Common myeloid progenitor, CD34-positive (primary cell): Measurements from ENCODE around the gene NOTO.

Source experiments
- CTCF ChIA-PET: fragments of 350-600 bp; sonication (Branson Sonifier 250); formaldehyde crosslinking; loops from one replicate; lab custom pipeline; 2021; ENCODE audit warnings: antibody characterized with exemption; lab: Charles Lee
- POLR2A ChIA-PET: fragments of 350-600 bp; sonication (Branson Sonifier 250); formaldehyde crosslinking; loops from one replicate; lab custom pipeline; 2021; ENCODE audit warnings: antibody characterized with exemption; lab: Charles Lee
- DNase-seq, 3 donors: peaks; one replicate each; pipeline versions ENCODE4 v3.0.0 to v3.0.0-alpha.2; 2013
- H3K27ac ChIP-seq, 2 experiments: 1 replicate in 1 of 2; 2 replicates in 1 of 2; pipeline ENCODE4 v1.7.0; 2013; ENCODE audit warnings: inconsistent platforms in 2 of 2, low read length in 2 of 2, mild to moderate bottlenecking in 2 of 2, low read depth in 1 of 2, moderate library complexity in 1 of 2; ENCODE audit not compliant: severe bottlenecking in 2 of 2, insufficient read depth in 1 of 2, poor library complexity in 1 of 2
- H3K27me3 ChIP-seq, 5 experiments: replicated peaks in 2 of 5; 1 replicate in 3 of 5; 2 replicates in 2 of 5; pipeline versions ENCODE4 v1.6.1 to v1.7.0; 2013; ENCODE audit warnings: low read length in 4 of 5, mild to moderate bottlenecking in 2 of 5, moderate library complexity in 2 of 5, inconsistent platforms in 1 of 5; ENCODE audit not compliant: insufficient read depth in 5 of 5, control insufficient read depth in 4 of 5
- H3K36me3 ChIP-seq, 4 experiments: 1 replicate in 2 of 4; 2 replicates in 2 of 4; pipeline versions ENCODE4 v1.6.1 to v1.7.0; 2013; ENCODE audit warnings: low read length in 3 of 4, control low read depth in 1 of 4, mild to moderate bottlenecking in 1 of 4; ENCODE audit not compliant: control insufficient read depth in 4 of 4, insufficient read depth in 4 of 4
- H3K4me1 ChIP-seq, 4 experiments: 1 replicate in 3 of 4; 2 replicates in 1 of 4; pipeline versions ENCODE4 v1.6.1 to v1.7.1; 2013; ENCODE audit warnings: low read length in 3 of 4, mild to moderate bottlenecking in 3 of 4, control low read depth in 1 of 4, inconsistent platforms in 1 of 4, moderate library complexity in 1 of 4; ENCODE audit not compliant: control insufficient read depth in 4 of 4, insufficient read depth in 4 of 4; ENCODE audit errors: control extremely low read depth in 1 of 4
- H3K4me3 ChIP-seq, 7 experiments: 1 replicate in 4 of 7; 2 replicates in 3 of 7; pipeline versions ENCODE4 v1.5.1 to v1.7.0; 2013; ENCODE audit warnings: mild to moderate bottlenecking in 7 of 7, low read length in 6 of 7, moderate library complexity in 6 of 7, inconsistent platforms in 2 of 7, low read depth in 2 of 7, control low read depth in 1 of 7; ENCODE audit not compliant: insufficient read depth in 4 of 7, control insufficient read depth in 1 of 7; ENCODE audit errors: extremely low read depth in 1 of 7
- H3K9me3 ChIP-seq, 5 experiments: 1 replicate in 4 of 5; 2 replicates in 1 of 5; pipeline versions ENCODE4 v1.6.1 to v1.7.1; 2013; ENCODE audit warnings: low read length in 4 of 5, mild to moderate bottlenecking in 2 of 5, inconsistent platforms in 1 of 5, low read depth in 1 of 5, moderate library complexity in 1 of 5; ENCODE audit not compliant: control insufficient read depth in 4 of 5, insufficient read depth in 2 of 5; ENCODE audit errors: control extremely low read depth in 1 of 5
- WGBS: methylation state at CpG from one replicate; pipeline ENCODE4 v1.1.5; 2013; ENCODE audit not compliant: insufficient coverage; 5-methylcytosine and 5-hydroxymethylcytosine counted together

NOTO gene

DNA sequence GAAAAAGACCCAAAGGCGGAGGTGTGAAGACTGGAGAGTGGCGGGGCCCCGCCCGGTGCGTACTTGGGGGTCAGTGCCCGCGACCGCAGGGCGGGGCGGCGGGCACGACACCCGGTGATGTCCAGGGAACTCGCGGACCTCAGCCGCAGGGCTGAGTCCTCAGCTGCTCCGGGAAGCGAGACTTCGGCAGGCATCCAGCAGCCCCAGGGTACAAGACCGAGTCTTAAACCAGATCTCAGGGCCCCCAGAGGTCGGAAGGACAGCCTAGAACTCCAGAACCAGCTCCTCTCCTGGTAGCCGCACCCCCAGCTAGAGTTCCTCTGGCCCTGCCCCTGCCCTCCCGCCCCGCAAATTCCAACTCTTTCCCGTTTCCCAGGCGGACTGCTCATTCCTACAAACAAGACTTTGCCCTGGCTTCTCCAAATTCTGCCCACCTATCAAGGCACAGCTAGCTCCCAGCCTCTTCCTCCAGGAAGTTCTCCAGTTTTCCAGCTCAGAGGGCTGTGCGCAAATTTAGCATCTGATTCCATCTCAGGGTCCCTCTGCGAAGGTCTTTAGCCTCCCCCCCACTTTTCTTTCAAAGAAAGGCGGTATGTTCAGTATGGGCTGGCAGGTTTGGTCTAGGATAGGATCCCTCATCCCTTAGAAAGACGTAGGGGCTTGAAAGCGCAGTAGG lies 26.0 kb upstream of the NOTO start:
- CTCF ChIA-PET: interaction anchor here (0.8 to 5.2 kb wide), 28 partner anchors 10 to 313 kb away, joined by 3 to 59 read pairs (median 5); partner anchors contain the start of genes CCT7, PRADC1, SFXN5 and SMYD5
- DNase-seq: peak in 1 of 3 donors; percentile 20
- peaks cover 0 to 32% (median 26%) of the 10 kb centered on the region in 4 experiments for H3K4me1 ChIP-seq
- peak overlapping the region in 6 of 7 experiments; percentile 53 to 80 (median 60) for H3K4me3 ChIP-seq
- H3K36me3 ChIP-seq: no peaks in the 10 kb centered on the region
- peaks cover 0 to 37% (median 12%) of the 10 kb centered on the region in 5 experiments for H3K27me3 ChIP-seq
- no peak overlapping the region for H3K27ac ChIP-seq
- no peaks in the 10 kb centered on the region for H3K9me3 ChIP-seq
- POLR2A ChIA-PET: no interaction called here
- 7% methylated on average over 28 of the region's 31 CpGs for WGBS

DNA sequence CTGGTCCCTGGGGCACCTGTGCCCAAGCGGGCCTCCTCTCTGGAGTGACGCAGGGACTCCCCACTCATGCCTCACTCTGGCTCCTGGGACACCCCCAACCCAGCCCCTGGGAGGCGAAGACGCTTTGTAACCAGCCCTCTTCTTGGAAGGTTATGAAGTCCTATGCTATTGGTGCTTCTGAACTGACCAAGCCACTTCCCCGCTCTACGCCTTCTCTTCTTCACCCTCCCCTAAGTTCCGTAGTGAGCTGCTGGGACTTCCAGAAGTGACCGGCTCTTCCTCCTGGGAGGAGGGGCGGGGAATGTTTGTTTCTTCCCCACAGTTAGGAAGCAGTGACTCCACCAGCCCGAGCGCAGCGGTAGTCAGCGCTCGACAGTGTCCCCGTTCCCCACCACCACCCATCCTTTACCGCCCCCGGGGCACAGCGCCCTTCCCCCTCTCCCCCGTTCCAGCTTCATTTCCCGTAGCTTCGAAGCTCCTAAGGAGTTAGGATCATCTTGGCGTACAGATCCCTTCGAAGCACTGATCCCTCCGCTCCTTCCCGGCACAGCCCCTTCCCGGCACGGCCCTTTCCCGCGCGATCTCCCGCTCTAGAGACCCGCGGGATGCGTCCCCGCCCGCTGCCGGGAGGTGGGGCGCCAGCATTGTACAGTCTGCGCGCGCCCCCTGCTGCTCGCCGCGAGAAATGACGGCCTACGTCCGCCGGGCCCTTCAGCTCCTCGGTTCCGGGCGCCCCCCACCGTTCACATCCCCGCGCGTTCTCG lies 25.3 kb upstream of the NOTO start:
- Histone ChIP-seq H3K4me1 (peaks cover 0 to 32% (median 26%) of the 10 kb centered on the region in 4 experiments), H3K27ac (no peak overlapping the region), H3K27me3 (peaks cover 0 to 37% (median 12%) of the 10 kb centered on the region in 5 experiments), H3K9me3 (no peaks in the 10 kb centered on the region), H3K36me3 (no peaks in the 10 kb centered on the region), H3K4me3 (peak overlapping the region; percentile 27 to 80 (median 59))
- ChIA-PET POLR2A (interaction anchor here (0.6 kb wide), 1 partner anchor 36 kb away, joined by 3 read pairs; no protein-coding TSS in a partner anchor), CTCF (interaction anchor here (0.8 to 5.2 kb wide), 35 partner anchors 8 to 1666 kb away, joined by 3 to 59 read pairs (median 5); partner anchors contain the start of genes CCT7, PRADC1, SFXN5 and SMYD5)
- WGBS: under 1% methylated on average over 43 of the region's 56 CpGs
- peak; percentile 82 to 87 (median 85) for DNase-seq

DNA sequence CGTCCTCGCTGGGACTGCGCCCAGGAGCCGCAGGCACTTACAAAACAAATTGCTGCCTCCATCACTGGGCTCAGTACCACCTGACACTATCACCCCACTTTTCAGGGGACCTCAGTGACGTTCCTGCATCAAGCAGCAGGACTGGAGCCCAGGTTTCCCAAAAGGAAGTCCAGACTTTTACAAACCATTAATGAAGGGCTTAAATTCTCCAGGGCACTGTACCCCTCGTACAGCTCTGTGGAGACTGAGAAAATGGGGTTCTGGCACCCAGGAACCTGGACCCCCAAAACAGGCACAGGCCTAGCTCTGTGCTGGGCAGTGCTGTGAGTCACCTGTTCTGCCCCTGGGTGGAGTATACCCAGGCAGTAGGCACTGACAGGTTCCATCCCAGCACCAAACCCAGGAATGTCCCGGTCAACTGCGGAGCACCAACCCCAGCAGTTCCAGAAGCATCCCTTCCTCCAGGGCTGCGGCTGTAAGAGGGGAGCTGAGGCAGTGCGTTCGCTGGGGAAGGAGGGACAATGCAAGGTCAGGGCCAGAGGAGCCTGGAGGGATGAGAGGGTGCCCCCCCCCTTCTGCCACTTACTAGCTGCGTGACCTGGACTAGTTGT lies 24.6 kb upstream of the NOTO start:
- ChIA-PET POLR2A (interaction anchor here (0.6 kb wide), 1 partner anchor 36 kb away, joined by 3 read pairs; no protein-coding TSS in a partner anchor), CTCF (interaction anchor here (0.8 to 5.2 kb wide), 30 partner anchors 8 to 1666 kb away, joined by 3 to 59 read pairs (median 5); partner anchors contain the start of genes CCT7, PRADC1, SFXN5 and SMYD5)
- H3K4me1 ChIP-seq: peaks cover 0 to 32% (median 26%) of the 10 kb centered on the region in 4 experiments
- H3K27me3 ChIP-seq: peaks cover 0 to 37% (median 12%) of the 10 kb centered on the region in 5 experiments
- no peak overlapping the region for H3K27ac ChIP-seq
- 26% methylated on average over 7 of the region's 12 CpGs for WGBS
- peak in 1 of 3 donors; percentile 8 for DNase-seq
- H3K36me3 ChIP-seq: no peaks in the 10 kb centered on the region
- no peaks in the 10 kb centered on the region for H3K9me3 ChIP-seq
- peak overlapping the region in 3 of 7 experiments; percentile 20 to 80 (median 67) for H3K4me3 ChIP-seq

DNA sequence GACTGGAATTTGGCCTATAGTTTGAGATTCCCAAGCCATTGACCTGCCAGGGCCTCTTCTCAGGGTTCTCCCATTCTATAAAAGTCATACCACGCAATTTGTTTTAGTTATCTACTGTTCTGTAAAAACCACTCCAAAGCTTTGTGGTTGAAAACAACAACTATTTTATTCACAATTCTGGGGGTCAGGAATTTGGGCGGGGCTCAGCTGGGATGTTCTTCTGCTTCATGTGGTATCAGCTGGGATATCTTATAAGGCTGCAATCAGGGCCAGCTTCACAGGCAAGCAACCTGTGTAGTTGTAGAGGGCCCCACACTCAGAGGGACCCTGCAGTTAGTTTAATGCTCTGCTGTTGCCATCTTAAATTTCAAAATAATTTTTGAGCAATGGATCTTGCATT lies 16.4 kb upstream of the NOTO start:
- Histone ChIP-seq H3K4me1 (no peaks in the 10 kb centered on the region), H3K9me3 (peaks cover 0 to 4% (median 0%) of the 10 kb centered on the region in 5 experiments), H3K27me3 (peaks cover 0 to 2% (median 0%) of the 10 kb centered on the region in 5 experiments), H3K4me3 (no peak overlapping the region), H3K36me3 (no peaks in the 10 kb centered on the region), H3K27ac (no peak overlapping the region)
- ChIA-PET CTCF (interaction anchor here (0.7 to 1.8 kb wide), 4 partner anchors 9 to 293 kb away, joined by 3 to 5 read pairs (median 4); no protein-coding TSS in a partner anchor), POLR2A (no interaction called here)
- WGBS: 100% methylated on average over 1 of the region's 2 CpGs
- DNase-seq: no peak

DNA sequence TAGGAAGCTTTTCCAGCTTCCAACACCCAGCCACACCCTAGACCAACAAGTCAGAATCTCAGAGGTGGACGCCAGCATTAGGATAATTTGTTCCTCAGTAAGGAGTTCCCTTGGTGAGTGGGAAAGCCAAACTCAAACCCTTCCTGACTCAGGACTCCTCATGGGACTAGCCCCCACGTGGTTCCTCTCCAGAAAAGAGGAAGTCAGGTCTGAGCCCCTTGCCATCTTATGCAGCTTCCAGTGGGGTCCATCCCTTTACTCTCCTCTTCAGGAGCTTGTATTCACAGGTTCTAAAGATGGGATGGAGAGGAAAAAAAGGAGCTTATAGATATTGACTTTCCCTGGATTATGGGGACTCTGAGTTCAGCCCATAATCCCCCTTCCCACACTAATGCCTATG lies 14.8 kb upstream of the NOTO start:
- ChIA-PET CTCF (interaction anchor here (0.9 to 2.0 kb wide), 6 partner anchors 10 to 294 kb away, joined by 3 to 16 read pairs (median 3); no protein-coding TSS in a partner anchor), POLR2A (no interaction called here)
- peaks cover 0 to 3% (median 0%) of the 10 kb centered on the region in 5 experiments for H3K27me3 ChIP-seq
- no peaks in the 10 kb centered on the region for H3K36me3 ChIP-seq
- peaks cover 0 to 4% (median 0%) of the 10 kb centered on the region in 5 experiments for H3K9me3 ChIP-seq
- DNase-seq: peak in 1 of 3 donors; percentile 31
- H3K4me1 ChIP-seq: no peaks in the 10 kb centered on the region
- no CpG with 5 or more reads among the region's 2 CpGs for WGBS
- no peak overlapping the region for H3K27ac ChIP-seq
- H3K4me3 ChIP-seq: no peak overlapping the region

DNA sequence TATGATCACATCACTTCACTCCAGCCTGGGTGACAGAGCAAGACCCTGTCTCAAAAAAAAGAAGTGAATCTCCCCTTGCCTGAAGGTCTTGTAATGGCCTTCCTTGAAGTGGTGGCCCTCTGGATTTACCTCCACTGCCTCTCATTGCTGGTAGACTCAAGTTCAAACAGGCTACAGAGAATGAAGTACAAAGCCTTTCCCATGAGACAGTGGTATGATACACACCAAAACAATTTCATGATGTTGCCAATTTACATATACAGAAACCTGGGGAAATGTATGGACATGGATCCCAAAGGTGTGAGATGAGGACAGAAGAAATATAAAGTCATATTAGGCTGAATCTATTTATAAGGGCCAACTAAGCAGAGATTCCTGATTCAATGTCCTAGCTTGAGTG lies 4.8 kb upstream of the NOTO start:
- ChIA-PET POLR2A (no interaction called here), CTCF (interaction anchor here (0.7 to 1.9 kb wide), 3 partner anchors 10 to 126 kb away, joined by 3 to 4 read pairs (median 3); no protein-coding TSS in a partner anchor)
- DNase-seq: no peak
- H3K4me1 ChIP-seq: peaks cover 0 to 7% (median 6%) of the 10 kb centered on the region in 4 experiments
- H3K36me3 ChIP-seq: no peaks in the 10 kb centered on the region
- H3K4me3 ChIP-seq: no peak overlapping the region
- H3K27ac ChIP-seq: no peak overlapping the region
- H3K9me3 ChIP-seq: peaks cover 0 to 5% (median 4%) of the 10 kb centered on the region in 5 experiments
- peaks cover 8 to 37% (median 14%) of the 10 kb centered on the region in 5 experiments for H3K27me3 ChIP-seq
